HG03571 (cell line): Measurements from ENCODE around the gene ZDHHC6.
"Not testable (repeated sequence)": the region's sequence is repeated elsewhere in the genome, so short reads cannot be mapped to it uniquely, and the experiment has no call there.

ENCODE experiments used
- ATAC-seq: cut with Tn5 transposase; IDR thresholded peaks from one replicate; pipeline ENCODE4 v1.9.1; 2021; ENCODE audit not compliant: unreplicated experiment

ZDHHC6 gene

DNA sequence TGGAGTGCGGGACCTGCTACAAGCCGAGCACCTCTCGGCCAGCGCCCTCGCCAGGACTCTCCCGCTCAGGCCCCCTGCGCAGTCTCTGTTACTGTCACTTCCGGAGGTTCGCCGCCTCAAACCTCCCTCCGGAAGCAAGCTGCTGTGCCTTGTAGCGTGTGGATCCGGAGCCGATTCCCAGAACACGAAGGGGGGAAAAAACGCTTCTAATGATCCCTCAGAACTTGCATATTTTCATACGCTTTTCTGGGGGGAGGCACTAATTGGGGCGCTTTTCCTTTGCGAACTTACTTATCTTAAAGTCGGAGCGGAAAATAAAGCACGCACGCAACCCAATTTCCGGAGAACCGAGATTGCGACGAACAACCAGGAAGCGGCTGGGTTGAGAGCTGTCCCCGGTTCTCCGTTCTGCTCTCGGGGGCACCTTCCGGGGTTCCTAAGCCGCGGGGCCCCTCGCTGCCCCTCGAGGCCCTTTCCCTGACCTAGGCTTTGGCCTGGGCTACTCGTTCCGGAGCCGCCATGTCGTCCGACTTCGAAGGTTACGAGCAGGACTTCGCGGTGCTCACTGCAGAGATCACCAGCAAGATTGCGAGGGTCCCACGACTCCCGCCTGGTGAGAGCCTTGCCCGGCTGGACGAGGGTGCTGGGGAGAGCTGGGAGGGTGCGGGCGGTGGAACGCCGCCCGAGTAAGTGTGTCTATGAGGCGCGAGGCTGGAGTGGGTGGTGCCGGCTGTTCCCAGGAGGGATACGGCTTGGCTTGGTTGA, at the start of gene ZDHHC6, which contains the start of gene VTI1A:
Gene ZDHHC6, minus strand, starts transcription at position 60 of the 765 bp plus-strand sequence. CDS start 1,478 bp downstream, outside the sequence.
Gene VTI1A, plus strand, starts transcription at position 361 of the 765 bp plus-strand sequence. Its CDS starts 159 bp downstream, at position 520.
- peak; percentile 91 for ATAC-seq

- ATAC-seq = no peak
These were observed 46.0 kb upstream of the ZDHHC6 start for GRCh38 chr10:112492736-112493135.

- no peak for ATAC-seq
These were observed 44.4 kb upstream of the ZDHHC6 start for GRCh38 chr10:112491144-112491543.

GRCh38 chr10:112490545-112490944, 43.8 kb upstream of the ZDHHC6 start:
- ATAC-seq = no peak

- ATAC-seq = no peak
These were observed 41.2 kb upstream of the ZDHHC6 start for GRCh38 chr10:112487964-112488363.

DNA sequence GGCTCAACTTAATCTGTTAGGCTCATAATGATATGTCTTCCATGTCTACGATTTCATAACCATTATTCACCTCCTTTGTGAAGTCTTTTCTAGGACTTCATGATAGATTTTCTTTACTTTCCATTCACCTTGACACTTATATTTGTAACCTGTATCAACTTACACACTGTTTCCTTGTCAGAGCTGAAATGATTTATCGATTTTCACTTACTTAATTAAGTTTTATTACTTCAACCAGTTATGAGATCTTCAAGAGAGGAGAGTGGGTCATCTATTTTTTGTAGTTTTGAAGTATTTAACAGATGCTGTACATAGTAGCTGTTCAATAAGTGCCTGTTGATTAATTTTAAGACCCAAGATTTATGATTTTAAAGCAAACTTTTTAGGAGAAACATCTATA, 37.7 kb upstream of the ZDHHC6 start:
- ATAC-seq = no peak

DNA sequence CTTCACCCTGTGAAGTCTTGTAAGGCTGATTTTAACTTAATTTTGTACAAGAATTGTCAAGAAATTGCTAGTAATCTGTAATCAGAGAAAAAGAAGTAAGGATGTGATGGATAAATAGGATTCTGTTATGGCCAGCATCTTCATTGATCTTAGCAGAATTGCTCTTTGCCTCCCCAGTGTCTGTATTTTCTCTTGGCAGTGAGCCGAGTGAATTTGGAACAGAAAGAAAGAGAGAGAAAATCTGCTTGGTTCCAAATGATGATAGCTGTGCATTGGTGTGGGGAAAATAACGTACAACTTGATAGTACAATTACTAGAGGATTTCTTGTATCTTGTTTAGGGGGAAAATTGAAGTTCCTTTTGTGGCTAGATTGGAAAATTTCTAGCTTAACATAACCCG, 34.9 kb upstream of the ZDHHC6 start:
- ATAC-seq = no peak

DNA sequence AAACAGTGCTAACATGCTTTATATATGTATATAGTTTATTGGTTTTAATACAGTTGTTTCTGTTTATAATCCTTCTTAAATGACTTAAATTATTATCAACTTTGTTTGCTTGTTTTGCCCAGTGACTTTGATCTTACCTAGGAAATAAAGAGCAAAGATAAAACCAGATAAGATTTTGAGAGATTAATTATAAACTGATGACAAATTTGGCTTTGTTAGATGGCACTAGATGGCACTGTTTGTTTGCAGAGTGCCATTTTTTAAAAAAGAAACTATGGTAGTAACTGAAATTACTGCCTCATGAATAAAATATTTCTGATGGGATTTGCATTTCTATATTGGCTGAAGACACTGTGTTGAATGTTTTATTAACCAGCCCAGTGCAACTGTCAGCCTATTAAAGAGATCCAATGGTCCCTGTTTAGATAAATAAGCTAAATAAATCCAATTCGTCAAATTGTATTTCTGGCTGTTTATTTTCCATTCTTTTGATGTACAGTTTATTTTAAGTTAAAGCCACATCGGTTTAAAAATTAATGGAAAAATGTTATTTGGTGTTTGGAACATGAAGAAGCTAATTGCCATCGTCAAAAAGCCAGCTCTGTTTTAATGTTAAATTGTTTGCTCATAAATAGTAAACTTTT, 29.0 kb upstream of the ZDHHC6 start:
- ATAC-seq = no peak

DNA sequence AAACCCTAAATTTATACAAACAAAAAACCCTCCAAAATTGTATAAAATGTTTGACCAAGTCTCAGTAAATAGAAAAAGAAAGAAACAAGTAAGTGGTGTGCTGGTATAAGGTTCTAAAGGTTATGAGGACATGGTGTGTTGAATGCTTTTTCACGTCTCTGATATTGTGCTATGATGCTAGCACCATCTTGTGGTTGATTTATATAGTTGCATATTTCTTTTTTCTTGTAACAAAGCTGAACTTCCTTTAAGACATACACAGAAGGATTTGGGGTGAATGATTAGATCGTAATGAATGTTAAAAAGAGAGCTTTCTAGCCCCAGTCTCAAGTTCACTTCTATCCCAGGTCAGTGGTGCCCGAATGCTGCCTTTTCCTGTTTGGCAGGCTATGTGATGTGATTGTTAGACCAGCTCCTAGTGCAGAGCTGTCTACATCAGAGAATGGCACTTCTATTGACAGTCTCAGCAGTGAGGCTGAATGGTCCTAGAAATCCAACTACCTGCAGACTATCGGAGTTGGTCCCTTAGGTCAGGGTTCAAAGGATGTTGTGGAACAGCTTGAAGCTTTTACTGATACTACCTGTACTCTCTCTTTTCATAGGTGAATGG, 25.3 kb upstream of the ZDHHC6 start:
- peak; percentile 75 for ATAC-seq

DNA sequence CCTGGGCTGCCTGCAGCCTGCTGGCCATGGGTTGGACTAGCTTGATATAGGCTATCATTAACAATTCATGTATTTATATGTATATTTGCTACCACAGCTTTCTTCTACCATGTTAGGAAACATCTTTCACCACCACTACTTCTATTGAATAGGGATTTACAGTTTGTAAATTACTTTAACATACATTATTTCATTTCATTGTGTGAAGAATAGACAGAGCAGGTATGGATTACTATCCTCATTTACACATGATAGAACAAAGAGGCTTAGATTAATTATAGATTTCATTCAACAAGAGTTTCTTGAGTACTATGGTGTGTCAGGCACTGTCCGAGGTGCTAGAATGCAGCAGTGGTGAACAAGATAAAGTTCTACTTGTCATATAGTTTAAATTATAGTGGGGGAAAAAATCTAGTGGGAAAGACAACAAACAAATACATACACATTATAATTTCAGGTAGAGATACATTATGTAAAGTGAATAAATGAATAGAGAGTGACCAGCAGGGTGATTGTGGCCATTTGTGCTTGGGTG, 20.9 kb upstream of the ZDHHC6 start:
- no peak for ATAC-seq

GRCh38 chr10:112466802-112467201, 20.1 kb upstream of the ZDHHC6 start:
- no peak for ATAC-seq

GRCh38 chr10:112465299-112465883, 18.7 kb upstream of the ZDHHC6 start:
- ATAC-seq = no peak

GRCh38 chr10:112464074-112464473, 17.4 kb upstream of the ZDHHC6 start:
- not testable (repeated sequence) for ATAC-seq

- ATAC-seq = no peak
These were observed 14.5 kb upstream of the ZDHHC6 start for GRCh38 chr10:112461029-112461887.

- ATAC-seq = no peak
These were observed 13.7 kb upstream of the ZDHHC6 start for GRCh38 chr10:112460366-112460765.

- ATAC-seq = no peak
These were observed 9.8 kb upstream of the ZDHHC6 start for GRCh38 chr10:112456533-112456932.

GRCh38 chr10:112454910-112455779, 8.4 kb upstream of the ZDHHC6 start:
- no peak for ATAC-seq

DNA sequence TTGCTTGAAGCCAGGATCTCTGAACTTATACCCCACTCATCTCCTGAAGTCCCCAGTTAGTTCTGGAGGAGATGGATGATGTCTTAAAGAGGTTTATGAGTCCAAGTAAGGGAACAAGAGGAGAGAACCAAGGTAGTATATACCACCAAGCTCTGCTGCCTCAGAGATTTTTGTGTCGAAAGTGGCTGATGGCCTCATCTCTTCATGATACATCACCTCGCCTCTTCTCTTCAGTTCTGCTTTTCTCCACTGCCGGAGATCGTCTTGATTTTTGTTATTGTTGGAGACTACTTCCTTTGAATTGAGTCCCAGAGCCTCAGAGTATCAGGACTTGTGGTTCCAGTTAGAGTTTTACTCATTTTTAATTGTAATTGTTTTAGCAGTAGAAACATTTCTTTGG, 2.2 kb upstream of the ZDHHC6 start:
- no peak for ATAC-seq

GRCh38 chr10:112447620-112447928, 860 bp upstream of the ZDHHC6 start:
- no peak for ATAC-seq
